ENCODE data around the gene FMNL1. TPM values are rescaled to one million over a fixed set of nuclear protein-coding genes. Genes with fewer than 3 reads are reported as not detected.

FMNL1 gene
- total RNA-seq, 1 donor from 2014 or later, result 469 TPM

DNA sequence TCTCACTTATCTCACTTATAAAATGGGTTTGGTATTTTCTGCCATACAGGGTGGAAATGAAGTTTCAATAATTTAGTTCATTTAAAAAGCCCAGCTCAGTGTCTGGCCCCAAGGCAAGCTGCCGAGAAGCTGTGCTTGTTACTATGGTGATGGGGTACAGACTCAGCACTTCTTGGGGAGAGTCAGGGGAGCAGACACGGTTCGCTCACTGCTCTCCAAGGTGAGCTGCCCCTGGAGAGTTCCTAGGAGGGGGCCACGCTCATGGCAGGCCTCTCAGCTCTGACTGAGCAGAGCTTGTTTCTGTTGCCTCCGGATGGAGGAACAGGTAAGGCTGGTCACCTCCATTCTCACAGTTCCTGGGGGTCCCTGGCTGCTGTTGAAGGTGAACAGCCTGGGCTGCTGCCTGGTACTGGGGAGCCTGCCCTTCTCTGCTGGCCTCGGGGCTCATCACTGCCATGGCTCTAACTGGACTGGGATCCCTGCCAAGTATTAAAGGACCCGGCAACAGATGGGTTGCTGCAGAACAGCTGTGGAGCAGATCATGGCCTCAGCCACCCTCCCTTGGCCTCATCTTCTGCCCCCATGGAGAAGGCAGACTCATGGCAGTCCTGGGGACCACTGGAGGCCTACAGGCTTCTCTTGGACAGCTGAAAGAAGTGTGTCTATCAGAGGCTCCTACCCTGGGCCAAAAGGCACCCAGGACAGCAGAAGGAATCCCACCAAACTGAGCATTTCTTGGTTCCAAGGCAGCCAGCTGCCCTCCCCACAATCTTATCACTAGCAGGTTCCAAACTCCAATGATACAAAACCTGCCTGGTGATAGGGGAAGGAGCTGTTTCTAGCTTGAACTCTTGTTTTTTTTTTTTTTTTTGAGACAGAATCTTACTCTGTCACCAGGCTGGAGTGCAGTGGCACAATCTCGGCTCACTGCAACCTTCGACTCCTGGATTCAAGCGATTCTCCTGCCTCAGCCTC, 66.1 kb downstream of the FMNL1 start:
- intact Hi-C loops (cut with micrococcal nuclease), result no loop called here
- Mint-ChIP-seq H3K27me3 (ENCODE audit: low read depth) (no peaks in the 10 kb centered on the region), H3K4me1 (ENCODE audit: low read depth) (peaks cover 26% of the 10 kb centered on the region), H3K36me3 (ENCODE audit: low read depth) (peaks cover 79% of the 10 kb centered on the region), H3K4me3 (ENCODE audit: low read depth) (no peak overlapping the region), H3K9me3 (no peaks in the 10 kb centered on the region), H3K27ac (no peak overlapping the region)
- no peak for DNase-seq (ENCODE audit: low spot score)

GRCh38 chr17:45288825-45289224, 67.1 kb downstream of the FMNL1 start:
- intact Hi-C loops (cut with micrococcal nuclease), result no loop called here
- Mint-ChIP-seq H3K9me3 (no peaks in the 10 kb centered on the region), H3K4me3 (ENCODE audit: low read depth) (no peak overlapping the region), H3K36me3 (ENCODE audit: low read depth) (peaks cover 78% of the 10 kb centered on the region), H3K27ac (peak overlapping the region; percentile 28), H3K4me1 (ENCODE audit: low read depth) (peaks cover 35% of the 10 kb centered on the region), H3K27me3 (ENCODE audit: low read depth) (no peaks in the 10 kb centered on the region)
- DNase-seq (ENCODE audit: low spot score), result no peak

DNA sequence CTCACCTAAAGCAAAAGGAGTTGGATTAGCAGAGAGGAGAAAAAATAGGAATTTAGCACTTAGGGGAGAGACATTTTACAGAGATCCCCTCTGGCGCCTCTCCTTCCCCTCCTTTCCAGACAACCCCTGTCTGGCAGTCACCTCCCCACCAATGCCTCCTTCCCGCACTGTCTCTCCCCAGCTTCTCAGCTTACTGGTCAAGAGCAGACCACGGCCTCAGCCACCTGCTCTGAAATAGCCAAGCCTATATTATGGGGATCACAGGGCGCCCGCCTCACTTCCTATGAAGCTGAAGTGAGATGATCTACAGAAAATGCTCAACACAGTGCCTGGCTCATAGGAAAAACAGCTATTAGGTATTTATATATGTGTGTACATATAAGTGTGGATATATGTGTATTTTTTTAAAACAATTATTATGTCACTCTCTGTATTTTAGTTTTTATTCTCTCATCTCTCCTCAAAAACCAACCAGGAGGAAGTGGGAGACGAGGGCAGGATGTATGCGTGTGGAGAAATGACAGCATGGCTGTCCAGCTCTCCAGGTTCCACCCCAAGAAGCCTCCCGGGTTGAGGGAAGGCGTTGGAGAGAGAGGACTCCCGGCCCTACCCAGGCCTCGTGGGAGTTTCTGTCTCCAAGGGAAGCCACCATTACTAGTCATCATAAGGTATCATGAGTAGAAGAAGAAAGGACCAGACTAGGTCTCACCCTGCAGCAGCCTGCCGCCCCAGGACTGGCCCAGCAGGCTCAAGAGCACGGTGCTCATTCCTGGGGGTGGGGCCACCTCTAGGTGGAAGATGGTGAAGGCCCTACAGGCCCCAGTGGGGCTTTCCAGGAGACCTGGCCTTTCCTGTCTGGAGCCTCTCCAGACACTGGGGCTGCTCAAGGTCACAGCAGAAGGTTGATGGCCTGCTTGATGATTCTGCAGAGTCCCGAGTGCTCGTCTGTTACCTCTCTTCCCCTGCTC, 67.9 kb downstream of the FMNL1 start:
- Mint-ChIP-seq H3K27me3 (ENCODE audit: low read depth) (no peaks in the 10 kb centered on the region), H3K36me3 (ENCODE audit: low read depth) (peaks cover 73% of the 10 kb centered on the region)
- intact Hi-C loops (cut with micrococcal nuclease), result no loop called here

DNA sequence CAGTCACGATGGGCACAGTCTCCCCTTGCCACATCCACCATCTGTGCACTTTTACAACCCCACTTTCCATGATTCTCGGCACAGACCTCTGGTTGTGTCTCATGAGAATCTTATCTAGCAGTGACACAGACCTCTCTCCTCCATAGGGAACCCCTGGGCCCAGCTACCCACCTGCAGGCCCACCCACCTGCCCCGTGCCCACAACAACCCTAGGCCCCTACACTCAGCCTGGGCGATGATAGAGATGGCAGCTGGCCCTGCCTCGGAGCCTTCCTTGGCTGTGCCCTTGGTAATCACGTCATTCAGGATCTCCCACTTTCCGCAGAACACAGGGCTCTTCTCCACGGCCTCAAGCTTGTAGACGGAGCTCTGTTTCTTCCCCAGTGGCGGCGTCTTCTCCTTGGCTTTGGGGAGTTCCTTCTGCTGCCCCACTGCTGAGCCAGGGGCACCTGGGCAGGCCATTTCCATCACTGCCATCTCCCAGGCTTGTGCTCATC, 68.6 kb downstream of the FMNL1 start:
- Mint-ChIP-seq H3K9me3 (no peaks in the 10 kb centered on the region), H3K27ac (peak overlapping the region; percentile 69), H3K4me3 (ENCODE audit: low read depth) (no peak overlapping the region), H3K4me1 (ENCODE audit: low read depth) (peaks cover 44% of the 10 kb centered on the region), H3K36me3 (ENCODE audit: low read depth) (peaks cover 70% of the 10 kb centered on the region), H3K27me3 (ENCODE audit: low read depth) (no peaks in the 10 kb centered on the region)
- intact Hi-C loops (cut with micrococcal nuclease), result no loop called here
- DNase-seq (ENCODE audit: low spot score), result no peak

More for the DNA sequence above, 67.9 kb downstream of the FMNL1 start:
- Mint-ChIP-seq H3K27ac (peak overlapping the region; percentile 69), H3K9me3 (no peaks in the 10 kb centered on the region), H3K4me1 (ENCODE audit: low read depth) (peaks cover 41% of the 10 kb centered on the region), H3K4me3 (ENCODE audit: low read depth) (no peak overlapping the region)
- no peak for DNase-seq (ENCODE audit: low spot score)

DNA sequence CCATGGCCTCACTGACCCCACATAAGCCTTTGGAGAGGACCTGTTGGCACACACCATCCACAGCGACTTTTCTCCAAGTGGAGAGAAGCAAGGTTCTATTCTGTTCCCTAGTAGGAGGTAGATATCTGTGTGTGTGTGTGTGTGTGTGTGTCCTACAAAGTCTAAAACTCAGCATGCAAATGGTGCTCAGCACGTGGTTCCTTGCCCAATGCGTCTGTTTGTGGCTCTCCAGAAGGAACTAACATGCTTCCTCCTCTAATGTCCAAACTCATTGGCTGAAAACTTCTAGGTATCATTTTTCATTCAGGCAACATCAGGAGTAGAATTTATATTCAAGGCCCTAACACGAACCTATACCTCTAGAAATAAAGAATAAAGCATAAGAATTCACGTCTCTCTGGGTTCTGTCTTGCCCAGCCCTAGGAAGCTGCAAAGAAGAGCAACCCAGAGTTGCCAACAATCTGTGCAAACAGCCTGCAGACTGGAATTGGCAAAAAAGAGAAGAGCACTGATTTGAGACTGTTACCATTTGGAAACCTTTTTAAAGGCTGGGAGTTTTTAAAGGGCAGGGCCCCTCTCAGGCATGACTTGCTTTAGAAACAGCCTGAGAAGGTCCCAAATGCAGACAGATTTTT, 69.6 kb downstream of the FMNL1 start:
- H3K9me3 Mint-ChIP-seq, result no peaks in the 10 kb centered on the region
- no peak for DNase-seq (ENCODE audit: low spot score)
- peaks cover 54% of the 10 kb centered on the region for H3K4me1 Mint-ChIP-seq (ENCODE audit: low read depth)
- intact Hi-C loops (cut with micrococcal nuclease), result no loop called here
- H3K27me3 Mint-ChIP-seq (ENCODE audit: low read depth), result no peaks in the 10 kb centered on the region
- H3K36me3 Mint-ChIP-seq (ENCODE audit: low read depth), result peaks cover 75% of the 10 kb centered on the region
- H3K4me3 Mint-ChIP-seq (ENCODE audit: low read depth), result no peak overlapping the region
- H3K27ac Mint-ChIP-seq, result peak overlapping the region; percentile 48

DNA sequence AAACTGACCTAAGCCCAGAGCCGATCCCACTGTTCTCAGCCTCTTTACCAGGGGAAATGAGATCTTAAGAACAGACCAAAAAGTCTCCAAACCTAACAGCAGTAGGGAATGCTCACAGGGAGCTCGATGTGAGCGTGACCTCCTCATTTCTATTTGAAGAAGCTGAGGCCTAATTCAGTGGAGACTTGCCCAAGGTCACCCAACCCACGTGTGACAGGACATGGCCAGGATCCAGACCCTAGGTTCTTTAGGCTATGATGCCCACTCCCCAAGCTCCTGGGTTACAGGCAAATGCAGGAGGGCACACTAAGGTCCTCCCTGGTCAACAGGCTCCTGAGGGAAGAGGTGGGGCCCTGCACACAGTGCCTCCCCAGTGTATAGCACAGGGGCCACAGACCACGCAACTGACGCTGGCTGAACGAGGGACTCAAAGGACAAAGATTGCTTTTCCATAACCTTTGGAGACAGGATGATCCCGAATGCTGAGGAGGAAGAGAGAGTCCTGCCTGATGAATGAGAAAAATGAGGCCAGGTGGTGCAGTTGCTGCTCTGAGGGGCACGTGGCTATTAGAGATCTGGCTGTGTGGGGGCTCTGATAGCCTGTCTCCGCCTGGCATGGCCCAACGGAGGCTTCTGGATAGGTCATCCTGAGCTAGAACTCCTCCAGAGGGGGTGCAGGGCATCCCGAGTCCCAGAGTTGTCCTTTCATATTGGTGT, 71.2 kb downstream of the FMNL1 start:
- peaks cover 67% of the 10 kb centered on the region for H3K4me1 Mint-ChIP-seq (ENCODE audit: low read depth)
- no peaks in the 10 kb centered on the region for H3K27me3 Mint-ChIP-seq (ENCODE audit: low read depth)
- intact Hi-C loops (cut with micrococcal nuclease), result no loop called here
- H3K27ac Mint-ChIP-seq, result peak overlapping the region; percentile 59
- H3K36me3 Mint-ChIP-seq (ENCODE audit: low read depth), result peaks cover 75% of the 10 kb centered on the region
- no peak overlapping the region for H3K4me3 Mint-ChIP-seq (ENCODE audit: low read depth)
- H3K9me3 Mint-ChIP-seq, result no peaks in the 10 kb centered on the region
- no peak for DNase-seq (ENCODE audit: low spot score)

GRCh38 chr17:45293413-45294211, 71.9 kb downstream of the FMNL1 start:
- intact Hi-C loops (cut with micrococcal nuclease), result no loop called here
- peaks cover 81% of the 10 kb centered on the region for H3K36me3 Mint-ChIP-seq (ENCODE audit: low read depth)
- no peaks in the 10 kb centered on the region for H3K27me3 Mint-ChIP-seq (ENCODE audit: low read depth)
- H3K9me3 Mint-ChIP-seq, result no peaks in the 10 kb centered on the region
- no peak overlapping the region for H3K4me3 Mint-ChIP-seq (ENCODE audit: low read depth)
- H3K4me1 Mint-ChIP-seq (ENCODE audit: low read depth), result peaks cover 74% of the 10 kb centered on the region
- no peak for DNase-seq (ENCODE audit: low spot score)
- H3K27ac Mint-ChIP-seq, result peak overlapping the region; percentile 59

DNA sequence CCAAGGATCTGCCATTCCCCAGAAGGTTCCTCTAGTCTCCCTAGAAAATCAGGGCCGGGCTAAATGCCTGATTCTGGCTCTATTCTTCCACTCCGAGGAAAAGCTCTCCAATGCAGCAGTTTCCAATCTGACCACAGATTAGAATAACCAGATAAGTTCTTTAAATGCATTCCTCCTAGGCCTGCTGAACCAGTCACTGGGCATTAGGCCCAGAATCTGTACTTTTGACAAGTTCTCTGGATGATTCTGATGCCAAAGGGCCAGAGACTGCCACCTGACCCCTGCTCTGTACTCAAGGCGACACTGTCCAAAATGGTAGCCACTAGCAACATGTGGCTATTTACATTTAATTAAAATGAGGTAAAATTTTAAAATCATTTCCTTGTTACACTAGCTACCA, 72.8 kb downstream of the FMNL1 start:
- Mint-ChIP-seq H3K4me1 (ENCODE audit: low read depth) (peaks cover 78% of the 10 kb centered on the region), H3K9me3 (no peaks in the 10 kb centered on the region), H3K27ac (no peak overlapping the region), H3K36me3 (ENCODE audit: low read depth) (peaks cover 79% of the 10 kb centered on the region), H3K27me3 (ENCODE audit: low read depth) (no peaks in the 10 kb centered on the region), H3K4me3 (ENCODE audit: low read depth) (no peak overlapping the region)
- intact Hi-C loops (cut with micrococcal nuclease), result no loop called here
- no peak for DNase-seq (ENCODE audit: low spot score)

GRCh38 chr17:45296003-45296832, 74.5 kb downstream of the FMNL1 start:
- no peaks in the 10 kb centered on the region for H3K9me3 Mint-ChIP-seq
- no peaks in the 10 kb centered on the region for H3K27me3 Mint-ChIP-seq (ENCODE audit: low read depth)
- no peak for DNase-seq (ENCODE audit: low spot score)
- intact Hi-C loops (cut with micrococcal nuclease), result loop anchor here (2.0 kb wide), 1 partner anchor 25 kb away; no protein-coding TSS in a partner anchor
- no peak overlapping the region for H3K4me3 Mint-ChIP-seq (ENCODE audit: low read depth)
- peaks cover 72% of the 10 kb centered on the region for H3K36me3 Mint-ChIP-seq (ENCODE audit: low read depth)
- peak overlapping the region; percentile 46 for H3K27ac Mint-ChIP-seq
- peaks cover 75% of the 10 kb centered on the region for H3K4me1 Mint-ChIP-seq (ENCODE audit: low read depth)

- Mint-ChIP-seq H3K27ac (peak overlapping the region; percentile 46), H3K4me3 (ENCODE audit: low read depth) (no peak overlapping the region), H3K4me1 (ENCODE audit: low read depth) (peaks cover 74% of the 10 kb centered on the region), H3K36me3 (ENCODE audit: low read depth) (peaks cover 68% of the 10 kb centered on the region), H3K27me3 (ENCODE audit: low read depth) (no peaks in the 10 kb centered on the region), H3K9me3 (no peaks in the 10 kb centered on the region)
- intact Hi-C loops (cut with micrococcal nuclease), result loop anchor here (2.0 kb wide), 1 partner anchor 24 kb away; no protein-coding TSS in a partner anchor
- no peak for DNase-seq (ENCODE audit: low spot score)
Measured at GRCh38 chr17:45296833-45297124, 75.1 kb downstream of the FMNL1 start.

Data from activated T-helper 2 cell treated with anti-CD3 and anti-CD28 coated beads, Interferon-gamma antibody, Interleukin-2, Interleukin-4, amounts not matched to agents 10 μg/mL and 5 μg/mL and 100 μg/mL, durations not matched to agents 14 hours and 24 hours and 36 hours (primary cell).